ENCODE results near the gene FNBP1. TPM values are rescaled to one million over a fixed set of nuclear protein-coding genes. Genes with fewer than 3 reads are reported as not detected.
A peak's percentile ranks its signal among the peaks of the same experiment; 100 is the strongest.

The FNBP1 gene
- polyA plus RNA-seq, 1 of the 3 experiments (the other 2 are of a cell fraction): 11.0 TPM

GRCh38 chr9:129861447-129861827 is 181.6 kb downstream of the FNBP1 start:
- Histone ChIP-seq H3K4me1 (ENCODE audit: control insufficient read depth in 1 of 2, insufficient read depth in 2 of 2, low read depth in 1 of 2, low read length in 1 of 2) (peaks cover 0 to 14% of the 10 kb centered on the region in 2 experiments; a peak in 1 of 4 replicates), H3K9me2 (no peaks in the 10 kb centered on the region), H3K4me3 (ENCODE audit: low read depth in 2 of 2, low read length in 1 of 2) (no peak overlapping the region), H3F3A (replicated peaks; ENCODE audit: insufficient read depth) (no peaks in the 10 kb centered on the region), H3K9ac (no peak overlapping the region), H3K27ac (ENCODE audit: low read depth in 2 of 2, low read length in 1 of 2) (peak overlapping the region in 1 of 2 experiments; percentile 4; a peak in 1 of 4 replicates), H3K79me2 (ENCODE audit: insufficient read depth) (no peaks in the 10 kb centered on the region), H3K36me3 (replicated peaks in 1 of 2; ENCODE audit: control insufficient read depth in 1 of 2, insufficient read depth in 2 of 2, low read length in 1 of 2) (peaks cover 5 to 36% of the 10 kb centered on the region in 2 experiments), H4K20me1 (ENCODE audit: insufficient read depth) (no peaks in the 10 kb centered on the region), H3K4me2 (no peak overlapping the region), H3K27me3 (ENCODE audit: insufficient read depth) (no peaks in the 10 kb centered on the region), H2AFZ (ENCODE audit: low read depth) (no peak overlapping the region), H3K9me3 (no peaks in the 10 kb centered on the region)
- no peak for DNase-seq
- CTCF ChIA-PET: no interaction called here
- POLR2A ChIA-PET: no interaction called here
- WGBS (ENCODE audit: low lambda C conversion rate): 95% methylated on average over 12 of the region's 12 CpGs
- TF ChIP-seq FOXM1 (IDR thresholded peaks at IDR 0.05; ENCODE audit: low read depth): no peak
- no peak for TF ChIP-seq NFIC (IDR thresholded peaks at IDR 0.05; ENCODE audit: borderline replicate concordance)
- no peak for TF ChIP-seq GABPA (IDR thresholded peaks at IDR 0.05; ENCODE audit: low read depth)
- TF ChIP-seq RAD21 (IDR thresholded peaks at IDR 0.05; ENCODE audit: low read length): no peak

- Histone ChIP-seq H2AFZ (ENCODE audit: low read depth) (no peak overlapping the region), H3K4me3 (ENCODE audit: low read depth in 2 of 2, low read length in 1 of 2) (no peak overlapping the region), H3K27me3 (ENCODE audit: insufficient read depth) (no peaks in the 10 kb centered on the region), H3K36me3 (replicated peaks in 1 of 2; ENCODE audit: control insufficient read depth in 1 of 2, insufficient read depth in 2 of 2, low read length in 1 of 2) (peaks cover 5 to 34% of the 10 kb centered on the region in 2 experiments), H3K27ac (ENCODE audit: low read depth in 2 of 2, low read length in 1 of 2) (no peak overlapping the region), H3K9me3 (no peaks in the 10 kb centered on the region), H3K4me1 (ENCODE audit: control insufficient read depth in 1 of 2, insufficient read depth in 2 of 2, low read depth in 1 of 2, low read length in 1 of 2) (peaks cover 0 to 13% of the 10 kb centered on the region in 2 experiments; a peak in 1 of 4 replicates), H3K4me2 (no peak overlapping the region), H3K79me2 (ENCODE audit: insufficient read depth) (no peaks in the 10 kb centered on the region), H4K20me1 (ENCODE audit: insufficient read depth) (no peaks in the 10 kb centered on the region), H3K9ac (no peak overlapping the region), H3F3A (replicated peaks; ENCODE audit: insufficient read depth) (no peaks in the 10 kb centered on the region), H3K9me2 (no peaks in the 10 kb centered on the region)
- no peak for DNase-seq
- 91% methylated on average over 7 of the region's 11 CpGs for WGBS (ENCODE audit: low lambda C conversion rate)
- POLR2A ChIA-PET: interaction anchor here (0.9 kb wide), 1 partner anchor 8 kb away, joined by 3 read pairs; no protein-coding TSS in a partner anchor
- CTCF ChIA-PET: no interaction called here
- no peak for TF ChIP-seq EZH2phosphoT487 (IDR thresholded peaks at IDR 0.05; ENCODE audit: borderline replicate concordance, low read depth)
- no peak for TF ChIP-seq CHD2 (IDR thresholded peaks at IDR 0.05; ENCODE audit: low read length, partially characterized antibody)
- TF ChIP-seq FOXM1 (IDR thresholded peaks at IDR 0.05; ENCODE audit: low read depth): no peak
- TF ChIP-seq JUND (IDR thresholded peaks at IDR 0.05): no peak
- TF ChIP-seq RCOR1 (IDR thresholded peaks at IDR 0.05; ENCODE audit: low read length): no peak
- no peak for TF ChIP-seq NFIC (IDR thresholded peaks at IDR 0.05; ENCODE audit: borderline replicate concordance)
- no peak for TF ChIP-seq FOSL2 (IDR thresholded peaks at IDR 0.05; ENCODE audit: borderline replicate concordance, low read depth)
Observed at GRCh38 chr9:129860653-129861446, 182.1 kb downstream of the FNBP1 start.

DNA sequence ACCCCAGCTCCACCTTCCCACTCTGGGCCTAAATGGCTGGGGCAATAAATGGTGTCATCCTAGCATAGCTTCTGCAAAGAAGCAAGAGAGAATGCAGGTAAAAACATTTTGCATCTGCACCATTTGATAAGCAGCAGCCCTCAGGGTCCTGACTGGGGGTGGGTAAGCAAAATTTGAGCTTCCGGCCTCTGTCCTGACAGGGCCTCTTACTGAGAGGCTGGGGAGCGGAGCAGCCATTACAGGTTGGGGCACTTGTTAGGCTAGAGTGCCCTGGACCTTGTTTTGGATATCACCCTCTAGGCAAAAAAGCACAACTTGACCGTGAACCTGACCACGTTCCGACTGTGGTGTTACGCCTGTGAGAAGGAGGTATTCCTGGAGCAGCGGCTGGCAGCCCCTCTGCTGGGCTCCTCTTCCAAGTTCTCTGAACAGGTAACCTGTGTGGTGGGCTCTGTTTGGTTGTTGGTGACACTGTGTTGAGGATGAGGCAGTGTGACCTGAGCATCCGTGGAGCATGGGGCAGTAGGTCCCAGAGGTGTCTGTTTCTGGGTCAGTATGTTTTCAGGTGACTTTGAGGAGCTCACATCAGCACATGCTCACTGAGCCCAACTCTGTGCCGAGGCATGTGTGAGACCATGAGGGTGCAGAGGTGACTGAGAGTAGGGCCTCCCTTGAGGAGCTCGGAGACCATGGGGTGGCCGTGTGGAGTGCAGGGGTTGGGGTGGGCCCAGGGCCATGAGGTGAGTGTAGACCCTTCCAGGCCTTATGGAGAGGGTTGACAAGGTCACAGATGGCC is 184.6 kb downstream of the FNBP1 start:
- H3K27me3 ChIP-seq (ENCODE audit: insufficient read depth): no peaks in the 10 kb centered on the region
- no peaks in the 10 kb centered on the region for H3K9me2 ChIP-seq
- no peaks in the 10 kb centered on the region for H4K20me1 ChIP-seq (ENCODE audit: insufficient read depth)
- H3K27ac ChIP-seq (ENCODE audit: low read depth in 2 of 2, low read length in 1 of 2): no peak overlapping the region
- H3K79me2 ChIP-seq (ENCODE audit: insufficient read depth): no peaks in the 10 kb centered on the region
- peaks cover 0 to 17% of the 10 kb centered on the region in 2 experiments; a peak in 1 of 4 replicates for H3K4me1 ChIP-seq (ENCODE audit: control insufficient read depth in 1 of 2, insufficient read depth in 2 of 2, low read depth in 1 of 2, low read length in 1 of 2)
- DNase-seq: no peak
- TF ChIP-seq RXRA (IDR thresholded peaks at IDR 0.05; ENCODE audit: borderline replicate concordance, low read depth) (no peak), RCOR1 (IDR thresholded peaks at IDR 0.05; ENCODE audit: low read length) (no peak)
- POLR2A ChIA-PET: no interaction called here
- no peak overlapping the region for H2AFZ ChIP-seq (ENCODE audit: low read depth)
- H3K9me3 ChIP-seq: no peaks in the 10 kb centered on the region
- H3K36me3 ChIP-seq (replicated peaks in 1 of 2; ENCODE audit: control insufficient read depth in 1 of 2, insufficient read depth in 2 of 2, low read length in 1 of 2): peaks cover 15 to 51% of the 10 kb centered on the region in 2 experiments
- no peak overlapping the region for H3K9ac ChIP-seq
- H3F3A ChIP-seq (replicated peaks; ENCODE audit: insufficient read depth): no peaks in the 10 kb centered on the region
- 98% methylated on average over 7 of the region's 11 CpGs for WGBS (ENCODE audit: low lambda C conversion rate)
- CTCF ChIA-PET: no interaction called here
- no peak overlapping the region for H3K4me3 ChIP-seq (ENCODE audit: low read depth in 2 of 2, low read length in 1 of 2)
- no peak overlapping the region for H3K4me2 ChIP-seq
